Measurements from ENCODE around the gene COBL.

Gene COBL

GRCh38 chr7:51327287-51327717, 10.7 kb upstream of the COBL start:
- DNase-seq, result no peak

GRCh38 chr7:51326656-51327286, 10.2 kb upstream of the COBL start:
- DNase-seq, result no peak

- DNase-seq, result no peak
Measured at GRCh38 chr7:51325908-51326307, 9.3 kb upstream of the COBL start.

DNA sequence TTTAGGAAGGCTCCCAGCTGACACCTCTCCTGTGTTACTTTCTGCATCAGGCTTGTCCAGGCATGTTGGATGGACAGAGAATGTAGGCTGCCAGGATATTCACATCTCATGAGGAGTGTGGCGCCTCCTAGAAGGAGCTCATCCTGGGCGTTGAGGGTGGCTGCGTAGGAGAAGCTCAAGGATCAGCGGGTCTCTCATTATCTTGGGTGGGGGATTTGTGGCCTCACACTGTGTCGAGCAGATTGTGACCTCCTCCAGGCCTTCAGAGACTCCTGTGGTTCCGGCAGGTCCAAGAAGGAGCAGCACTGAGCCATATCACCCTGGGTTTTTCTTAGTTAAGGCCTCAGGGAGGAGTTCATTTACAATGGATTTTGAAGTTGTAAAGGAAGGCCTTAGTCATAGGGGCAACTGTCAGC, 8.7 kb upstream of the COBL start:
- DNase-seq, result no peak

DNA sequence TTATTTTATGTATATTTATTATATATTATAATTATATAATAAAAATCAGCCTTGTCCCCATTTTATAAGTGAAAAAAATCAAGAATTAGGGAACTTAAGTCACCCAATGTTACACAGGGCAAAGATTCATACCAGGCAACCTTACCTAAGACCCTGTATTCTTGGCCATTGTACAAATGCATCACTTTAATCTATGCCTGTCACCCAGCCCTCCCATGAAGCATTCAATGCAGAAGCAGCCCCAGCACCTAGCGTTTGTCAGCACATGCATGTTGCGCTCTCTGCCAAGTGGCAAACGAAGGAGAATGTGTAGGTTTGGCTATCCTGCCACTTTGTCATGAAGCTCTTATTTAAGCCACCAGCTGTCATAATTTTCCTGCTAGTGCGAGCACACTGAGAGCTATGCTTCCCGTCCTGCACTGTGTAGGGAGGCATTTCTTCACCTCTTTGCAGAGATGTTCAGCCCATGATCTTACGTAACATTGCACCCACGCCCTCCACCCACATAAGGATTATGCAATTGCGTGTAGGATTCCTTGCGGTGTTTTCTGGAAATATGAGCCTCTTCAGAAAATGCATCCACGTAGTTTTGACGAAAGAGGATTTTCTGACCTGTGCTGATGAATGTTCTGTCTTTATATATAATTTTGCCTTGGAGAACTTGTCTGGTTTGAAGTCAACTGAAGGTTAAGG, 7.7 kb upstream of the COBL start:
- no peak for DNase-seq

DNA sequence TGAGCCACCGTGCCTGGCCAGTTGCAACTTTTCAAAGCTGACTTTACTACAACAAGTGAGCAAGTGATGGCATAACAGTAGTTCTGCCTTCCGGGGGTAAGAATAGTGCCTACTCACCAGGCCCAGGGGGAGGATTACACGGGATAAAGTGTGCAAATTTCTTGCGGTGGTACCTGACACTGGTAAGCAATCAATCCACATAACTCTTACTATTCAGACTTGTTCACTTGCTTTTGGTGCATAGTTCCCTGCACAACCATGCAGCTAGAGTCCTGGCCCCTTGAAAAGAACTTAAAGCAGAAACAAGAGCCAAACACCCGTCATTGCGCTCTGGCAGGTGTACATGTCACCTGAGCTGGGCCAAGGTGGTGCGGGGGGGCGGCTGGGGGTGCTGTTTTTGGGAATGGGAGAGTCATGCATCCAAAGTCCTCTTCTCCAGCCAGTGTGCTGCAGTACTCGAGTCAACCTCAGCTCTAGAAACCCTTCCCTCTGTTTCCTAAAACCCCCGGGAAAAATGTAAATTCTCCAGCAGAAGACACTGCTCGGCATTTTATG, 5.4 kb upstream of the COBL start:
- DNase-seq, result no peak

GRCh38 chr7:51318886-51319579, 2.4 kb upstream of the COBL start:
- DNase-seq, result no peak

DNA sequence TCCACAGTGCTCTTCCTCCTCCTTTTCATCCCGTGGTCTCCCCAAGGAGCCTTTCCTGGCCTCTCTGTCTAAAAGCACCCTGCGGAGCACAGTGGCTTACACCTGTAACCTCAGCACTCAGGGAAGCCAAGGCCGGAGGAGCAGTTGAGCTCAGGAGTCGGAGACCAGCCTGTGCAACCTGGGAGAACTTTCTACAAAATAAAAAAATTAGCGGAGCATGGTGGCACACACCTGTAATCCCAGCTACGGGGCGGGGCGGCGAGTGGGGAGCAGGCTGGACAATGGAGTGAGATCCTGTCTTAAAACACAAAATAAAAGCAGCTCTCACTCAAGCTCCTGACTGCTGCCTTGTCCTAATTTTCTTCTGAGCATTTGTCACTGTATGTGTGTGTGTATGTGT, 1.4 kb upstream of the COBL start:
- DNase-seq, result no peak

DNA sequence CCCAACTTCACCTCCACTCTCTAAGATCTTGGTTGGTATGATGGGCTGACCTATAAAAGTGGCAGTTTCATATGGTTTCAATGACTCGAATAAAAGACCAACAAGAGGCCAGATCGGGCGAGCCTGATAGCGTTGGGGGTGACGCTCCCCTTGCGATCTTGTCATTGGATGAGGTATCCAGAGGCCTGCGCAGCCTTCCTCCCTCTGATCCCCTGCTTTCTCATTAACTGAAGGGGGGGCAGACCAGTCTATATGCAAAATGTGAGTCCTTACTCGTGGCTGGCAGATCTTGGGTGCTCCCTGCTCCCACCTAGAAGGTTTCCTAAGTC, 937 bp upstream of the COBL start:
- no peak for DNase-seq

DNA sequence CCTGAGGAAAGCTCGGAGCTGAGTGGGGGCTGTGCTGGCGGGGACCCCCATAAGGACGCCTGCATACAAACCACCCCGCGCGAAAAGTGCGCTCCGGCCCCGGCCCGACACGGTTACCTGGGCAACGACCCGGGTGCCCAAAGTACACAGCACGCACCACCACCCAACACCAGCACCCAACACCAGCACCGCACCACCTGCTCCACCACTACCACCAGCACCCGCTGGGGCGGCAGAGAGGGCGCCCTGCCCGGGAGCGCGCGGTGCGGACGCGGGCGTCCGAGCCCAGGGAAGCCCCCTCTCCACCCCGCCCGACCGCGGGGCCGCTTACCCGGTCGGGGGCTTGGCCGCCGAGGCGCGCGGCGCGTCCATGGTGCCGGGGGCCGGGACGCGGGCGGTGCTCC, 345 bp downstream of the COBL start:
- DNase-seq, result no peak

- DNase-seq, result no peak
Measured at GRCh38 chr7:51315393-51316261, 982 bp downstream of the COBL start.

GRCh38 chr7:51314726-51315125, 1.9 kb downstream of the COBL start:
- DNase-seq, result no peak

DNA sequence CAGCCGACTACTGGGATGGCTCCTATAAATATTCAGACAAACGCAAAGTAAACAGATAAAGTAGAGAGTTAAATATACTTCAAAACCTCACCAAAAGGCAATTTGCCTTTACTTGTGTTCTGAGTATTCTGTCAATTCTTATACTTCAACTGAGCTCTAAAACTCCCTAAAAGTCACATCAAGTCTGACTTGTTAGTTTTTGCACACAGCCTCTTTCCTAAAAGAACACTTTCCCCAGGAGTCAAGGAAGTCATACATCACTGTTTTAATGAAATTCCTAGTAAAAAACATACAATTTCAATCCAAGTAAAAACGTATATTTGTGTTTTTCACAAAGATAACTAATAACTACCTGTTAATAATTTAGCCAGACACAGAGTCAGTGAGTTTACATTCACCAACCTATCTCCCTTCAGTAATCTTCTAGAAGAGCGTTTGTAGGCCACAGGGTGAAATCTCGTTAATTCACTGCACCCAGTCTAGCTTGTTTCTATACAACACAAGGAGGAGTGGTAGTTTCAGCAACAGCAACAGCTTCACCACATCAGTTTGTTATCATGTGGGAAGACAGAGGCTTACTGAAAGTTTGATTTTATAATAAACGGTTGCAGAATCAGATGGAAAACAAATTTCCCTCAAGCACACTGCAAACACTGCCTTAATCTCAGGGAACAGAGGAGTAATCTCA, 2.7 kb downstream of the COBL start:
- no peak for DNase-seq

GRCh38 chr7:51312951-51313737, 3.5 kb downstream of the COBL start:
- no peak for DNase-seq

- no peak for DNase-seq
Measured at GRCh38 chr7:51311166-51311565, 5.4 kb downstream of the COBL start.

DNA sequence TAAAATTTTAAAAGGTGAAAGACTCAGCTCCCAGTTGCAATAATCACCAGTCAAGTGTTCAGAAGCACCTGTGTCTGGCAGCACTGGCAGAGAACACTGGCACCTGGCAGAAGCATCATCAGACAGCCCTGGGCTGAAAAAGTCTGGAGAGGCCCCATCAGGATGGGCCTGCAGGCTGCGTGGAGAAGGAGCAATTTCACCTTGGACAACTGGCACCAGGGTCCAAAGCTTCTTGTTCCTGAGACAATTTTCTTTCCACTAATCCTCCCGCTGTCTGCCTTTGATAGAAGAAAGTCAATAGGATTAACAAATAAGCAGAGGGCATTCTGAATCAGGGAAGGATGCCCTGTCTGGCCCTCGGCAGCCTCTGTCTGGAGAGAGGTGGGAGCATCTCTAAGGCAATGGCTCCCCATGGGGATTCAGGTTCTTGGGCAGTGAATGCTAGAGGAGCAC, 6.5 kb downstream of the COBL start:
- DNase-seq, result no peak

DNA sequence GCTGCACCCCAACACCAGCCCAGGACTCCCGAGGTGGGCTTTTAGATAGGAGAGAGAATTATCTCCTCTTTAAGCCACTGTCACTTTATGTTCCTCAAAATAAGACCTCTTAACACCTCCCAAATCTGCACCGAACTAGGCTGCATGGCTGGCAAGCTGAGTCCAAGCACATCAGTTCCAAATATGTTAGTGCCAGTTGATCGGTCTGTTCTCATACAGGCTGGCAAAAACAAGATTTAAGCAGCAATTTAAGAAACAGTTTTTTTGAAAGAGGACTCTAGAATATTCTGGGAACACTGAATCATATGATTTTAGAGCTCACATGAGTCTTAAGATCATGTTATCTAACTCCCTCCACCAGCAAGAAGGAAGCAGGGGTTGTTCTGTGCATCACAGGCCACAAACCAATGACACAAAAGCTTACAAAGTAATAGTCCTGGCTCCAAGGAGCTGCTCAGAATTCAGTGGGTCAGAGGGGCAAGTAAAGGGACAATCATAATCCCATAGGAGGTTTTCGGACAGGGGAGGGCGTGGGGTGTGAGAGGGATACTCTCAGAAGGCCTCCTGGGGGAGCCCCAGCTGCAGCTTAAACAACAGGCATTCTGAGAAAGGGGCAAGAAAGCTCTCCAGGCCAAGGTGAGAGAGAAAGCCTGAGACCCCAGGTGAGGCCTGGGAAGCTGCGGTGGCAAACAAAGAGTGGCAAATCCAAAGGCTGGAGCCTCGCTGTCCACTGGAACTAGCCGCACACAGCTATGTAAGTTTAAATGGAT, 7.1 kb downstream of the COBL start:
- DNase-seq, result no peak

DNA sequence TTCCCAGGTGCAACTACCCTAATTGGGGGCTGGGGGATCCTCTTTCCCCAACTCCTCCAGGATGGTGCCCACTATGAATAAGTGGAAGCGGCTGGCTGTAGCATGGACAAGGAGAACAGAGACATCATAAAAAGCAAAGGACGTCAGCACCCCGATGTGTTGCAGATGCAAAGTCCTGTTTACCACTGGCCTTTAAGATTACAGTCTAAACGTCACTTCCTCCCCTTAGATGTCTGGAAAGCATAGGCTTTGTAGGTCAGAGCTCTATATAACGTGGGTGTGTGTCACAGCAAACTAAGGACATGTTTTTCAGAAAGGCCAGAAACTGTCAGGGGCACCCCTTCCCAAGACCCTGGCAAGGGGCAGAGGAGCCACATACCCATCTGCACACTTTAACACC, 7.9 kb downstream of the COBL start:
- no peak for DNase-seq

- DNase-seq, result no peak
Measured at GRCh38 chr7:51308265-51308664, 8.3 kb downstream of the COBL start.

DNA sequence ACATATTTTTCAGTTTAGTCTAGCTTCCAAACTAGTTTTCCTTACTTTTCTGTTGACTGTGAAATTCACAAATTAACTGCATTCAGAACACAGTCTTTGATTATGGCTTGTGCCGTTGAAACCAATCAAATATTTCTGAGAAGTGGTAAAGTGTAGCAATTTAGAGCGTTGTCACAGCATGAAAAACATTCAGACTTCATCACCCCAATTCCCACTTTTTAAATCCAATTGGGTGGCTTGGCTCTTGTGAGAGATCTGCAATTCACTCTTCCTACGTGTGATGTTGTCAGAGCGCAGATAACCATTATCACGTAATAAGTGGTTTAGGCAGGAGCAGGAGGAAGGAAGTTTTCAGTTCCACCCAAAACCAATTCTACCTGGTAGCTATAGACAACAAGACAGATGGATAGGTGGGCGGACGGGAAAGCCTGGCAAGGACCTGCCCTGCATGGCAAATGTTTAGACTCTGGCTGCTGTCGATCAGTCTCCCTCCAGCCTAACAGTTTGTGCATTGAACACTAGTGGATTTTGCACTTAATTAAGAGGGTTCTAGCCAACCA, 8.9 kb downstream of the COBL start:
- DNase-seq, result no peak

Measured in stimulated activated CD4-positive, alpha-beta T cell treated with anti-CD3 and anti-CD28 coated beads, Interleukin-4, amount 100 ng/mL, for 1 hour (primary cell).